NCI-H1092 (cell line): Measurements from ENCODE around the gene GFPT2.

Experiments
- DNase-seq: peaks from one replicate; lab custom pipeline; 2025; lab: John Stamatoyannopoulos, UW

GFPT2 gene

DNA sequence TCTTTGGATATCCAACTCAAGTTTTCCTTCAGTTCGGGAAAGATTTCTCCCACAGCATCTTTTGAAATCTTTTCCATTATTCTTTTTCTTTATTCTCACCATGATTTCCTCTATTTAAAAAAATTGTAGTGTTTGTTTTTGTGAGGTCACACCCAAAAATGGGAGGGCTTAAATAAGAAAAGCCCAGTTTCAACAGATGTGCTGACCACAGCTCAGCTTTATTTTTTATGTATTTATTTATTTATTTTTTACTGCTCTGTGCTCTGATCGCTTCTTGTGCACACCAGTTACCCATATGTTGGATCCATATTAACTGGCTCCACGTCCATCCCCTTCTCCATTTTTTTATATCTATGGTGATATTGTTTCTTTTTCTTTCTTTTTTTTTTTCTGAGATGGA lies 20.3 kb downstream of the GFPT2 start:
- no peak for DNase-seq

DNA sequence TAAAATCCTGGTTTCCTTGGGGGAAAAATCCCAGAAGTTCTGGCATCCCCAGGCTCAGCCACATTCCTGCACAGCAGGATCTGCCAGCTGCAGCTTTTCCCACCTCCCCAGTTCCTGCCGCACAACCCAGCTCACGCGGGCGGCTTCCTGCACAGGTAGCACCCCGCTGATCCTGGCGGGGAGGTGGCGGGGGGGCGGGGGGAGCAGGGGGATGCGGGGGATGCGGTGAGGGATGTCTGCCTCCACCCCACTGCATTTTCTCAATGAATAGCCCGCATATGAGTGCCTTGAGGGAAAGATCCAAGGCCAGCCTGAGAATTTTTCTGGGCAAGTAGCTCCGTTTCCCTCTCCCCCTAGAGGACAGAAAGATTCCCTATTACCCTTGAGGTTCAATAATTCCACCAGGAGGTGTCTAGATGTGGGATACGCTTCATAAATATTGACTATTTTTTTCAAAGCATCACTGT lies 21.1 kb downstream of the GFPT2 start:
- DNase-seq = no peak

DNA sequence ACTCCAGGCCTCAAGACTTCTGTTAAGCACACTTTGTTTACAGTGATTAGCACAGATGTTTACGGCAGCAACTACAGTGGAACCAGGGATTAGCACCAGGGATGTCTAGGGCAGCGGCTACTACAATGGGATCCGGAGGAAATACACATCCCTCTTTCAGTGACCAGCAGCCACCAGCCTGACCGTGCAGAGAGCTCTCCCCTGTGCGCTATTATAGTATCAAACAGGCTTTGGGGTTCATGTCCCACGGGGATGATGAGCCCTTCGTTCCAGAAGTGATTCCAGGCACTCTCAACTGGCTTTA lies 21.5 kb downstream of the GFPT2 start:
- no peak for DNase-seq

DNA sequence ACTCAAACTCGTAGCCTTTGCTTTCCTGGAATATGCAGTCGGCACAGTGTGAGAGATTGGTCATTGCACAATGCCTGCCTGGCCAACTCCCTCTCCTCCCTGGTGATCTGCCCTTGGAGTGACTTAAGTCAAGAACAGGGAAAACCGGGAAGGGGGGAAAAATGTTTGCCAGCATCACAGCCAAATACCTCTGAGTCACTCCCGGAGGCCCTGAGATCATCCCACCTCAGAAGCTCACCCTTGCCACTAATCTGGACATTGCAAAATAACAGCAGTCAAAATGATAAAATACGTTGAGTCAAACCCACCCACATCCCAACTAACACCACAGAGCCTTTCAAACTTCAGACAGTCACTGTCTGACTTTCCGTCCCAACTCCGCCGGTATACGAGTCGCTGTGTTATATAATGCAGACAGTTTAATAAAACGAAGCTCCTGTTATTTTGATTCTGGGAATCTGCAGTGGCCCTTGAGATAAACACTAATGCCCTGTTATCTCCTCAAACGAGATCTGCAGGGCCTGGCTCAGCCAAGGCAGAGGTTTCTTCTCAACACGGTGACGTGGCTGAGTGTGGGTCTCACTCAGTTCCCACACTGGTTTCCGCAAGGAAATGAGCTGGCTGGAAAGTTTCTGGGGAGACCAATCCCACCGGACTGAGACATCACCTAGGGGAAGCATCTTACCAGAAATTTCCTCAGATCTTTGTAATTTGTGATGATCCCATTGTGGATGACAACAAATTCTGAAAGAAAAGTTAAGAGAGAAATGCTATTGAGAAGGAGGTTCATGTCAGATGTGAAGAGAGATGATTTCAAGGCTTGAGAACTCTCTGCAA lies 22.1 kb downstream of the GFPT2 start:
- DNase-seq = no peak

DNA sequence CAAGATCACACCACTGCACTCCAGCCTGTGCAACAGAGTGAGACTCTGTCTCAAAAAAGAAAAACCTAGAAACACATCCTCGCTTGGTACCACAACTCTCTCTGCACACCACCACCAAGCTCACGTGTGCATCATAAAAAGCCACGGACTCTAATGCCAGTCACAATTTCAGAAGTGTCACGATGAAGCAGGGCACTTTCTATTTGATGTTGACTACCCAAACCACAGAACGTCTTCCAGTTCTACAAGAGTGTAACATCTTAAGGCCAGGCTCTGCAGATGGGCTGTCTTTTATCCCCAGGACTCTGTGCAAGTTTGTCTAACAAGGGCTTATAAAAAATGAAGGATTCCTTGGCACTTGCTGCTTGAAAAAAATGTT lies 22.9 kb downstream of the GFPT2 start:
- DNase-seq = no peak

DNA sequence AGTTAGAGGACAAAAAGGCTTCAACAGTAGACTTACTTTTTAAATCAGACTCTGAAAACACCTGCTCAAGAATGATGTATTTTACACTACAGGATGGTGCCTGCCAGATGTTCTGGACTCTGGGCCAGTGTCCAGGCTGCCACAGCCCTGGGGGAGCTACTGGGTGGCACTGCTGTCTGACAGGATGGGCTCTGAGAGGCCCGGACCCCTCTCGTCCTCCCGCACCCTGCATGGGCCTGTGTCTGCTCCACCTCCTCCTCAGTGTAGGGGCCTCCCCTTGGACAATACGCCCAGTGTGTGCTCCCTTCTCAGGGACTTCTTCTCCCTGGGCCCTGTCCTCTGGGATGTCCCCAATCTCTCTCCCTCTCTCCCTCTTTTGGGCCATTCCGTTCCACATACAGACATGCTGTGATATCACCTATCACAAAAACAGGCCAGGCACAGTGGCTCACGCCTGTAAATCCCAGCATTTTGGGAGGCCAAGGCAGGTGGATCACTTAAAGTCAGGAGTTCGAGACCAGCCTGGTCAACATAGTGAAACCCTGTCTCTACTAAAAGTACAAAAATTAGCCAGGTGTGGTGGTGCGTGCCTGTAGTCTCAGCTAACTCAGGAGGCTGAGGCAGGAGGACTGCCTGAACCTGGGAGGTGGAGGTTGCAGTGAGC lies 23.4 kb downstream of the GFPT2 start:
- no peak for DNase-seq

DNA sequence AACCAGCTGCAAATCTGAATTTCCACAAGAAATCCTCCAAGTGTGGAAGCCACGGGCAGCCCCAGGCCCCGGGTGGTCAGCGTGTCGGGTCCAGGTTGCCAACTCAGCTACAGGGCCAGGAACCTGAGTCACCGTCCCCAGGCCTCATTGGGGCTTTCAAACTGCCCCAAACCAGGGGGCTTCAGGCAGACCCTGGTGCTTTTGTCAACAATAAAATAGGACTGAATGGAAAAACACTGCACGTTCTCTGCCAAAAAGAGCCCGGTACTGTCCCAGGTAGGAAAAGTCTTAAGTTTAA lies 24.0 kb downstream of the GFPT2 start:
- no peak for DNase-seq

DNA sequence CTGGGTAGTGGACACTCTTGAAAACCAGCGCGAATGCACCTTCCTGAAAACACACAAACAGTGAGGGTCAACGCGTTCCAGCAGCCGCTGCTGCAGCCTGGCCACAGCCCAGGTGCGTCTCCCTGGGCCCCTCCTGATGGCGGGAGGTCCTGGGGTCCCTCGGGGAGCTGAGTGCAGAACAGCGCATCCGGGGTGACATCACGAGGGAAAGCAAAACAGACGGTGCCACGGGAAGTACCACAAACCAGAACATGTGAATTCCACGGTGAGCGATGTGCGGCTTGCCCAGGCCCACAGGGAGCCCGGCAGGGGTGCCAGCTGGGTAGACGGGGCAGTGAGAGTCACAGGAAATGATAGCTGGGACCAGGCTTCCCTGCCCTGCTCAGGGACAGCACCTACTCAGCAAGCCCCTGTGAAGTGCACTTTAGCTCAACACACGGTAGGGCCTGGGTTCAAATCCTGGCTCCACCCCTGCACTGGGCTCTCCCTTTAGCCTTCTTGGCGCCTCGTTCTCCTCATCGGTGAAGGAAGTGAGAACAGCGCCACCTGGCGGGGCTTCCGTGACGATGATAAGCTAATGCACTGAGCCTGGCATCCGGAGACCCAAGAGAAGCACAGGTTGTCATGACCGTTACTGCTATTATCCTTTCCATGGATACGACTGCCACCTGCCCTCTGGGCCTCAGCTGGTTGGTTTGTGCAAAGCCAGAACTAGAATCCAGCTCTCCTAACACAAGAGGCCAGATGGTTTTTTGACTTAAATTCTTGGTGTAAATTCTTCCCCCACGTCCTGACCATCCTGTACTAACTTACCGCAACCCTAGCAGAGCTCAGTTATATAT lies 24.6 kb downstream of the GFPT2 start:
- peak; percentile 66 for DNase-seq

DNA sequence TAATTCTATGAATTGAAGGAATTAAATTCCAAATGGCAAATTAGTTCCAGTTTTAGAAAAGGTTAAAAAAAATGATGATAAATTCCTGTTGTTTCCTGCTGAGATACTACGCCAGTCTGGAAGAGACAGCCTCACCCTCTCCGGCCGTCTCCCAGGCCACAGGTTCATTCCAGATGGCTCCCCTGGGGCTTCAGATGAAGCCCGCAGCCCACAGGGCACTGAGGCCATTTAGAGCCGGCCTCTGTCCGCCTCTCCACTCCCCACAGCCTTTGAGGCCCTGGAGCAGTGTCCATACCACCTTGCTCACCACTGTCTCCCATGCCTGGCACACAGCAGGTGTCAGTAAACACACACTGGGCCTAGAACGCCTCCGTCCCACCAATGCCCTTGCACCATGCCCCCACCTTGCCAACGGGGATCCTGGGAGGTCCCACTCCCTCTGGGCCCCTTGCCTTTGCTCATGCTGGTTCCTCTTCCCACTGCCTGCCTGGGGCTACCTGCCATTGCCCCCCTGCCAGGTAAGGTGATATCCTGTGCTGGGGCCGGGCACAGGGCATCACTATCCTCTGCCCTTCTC lies 26.1 kb downstream of the GFPT2 start:
- no peak for DNase-seq

DNA sequence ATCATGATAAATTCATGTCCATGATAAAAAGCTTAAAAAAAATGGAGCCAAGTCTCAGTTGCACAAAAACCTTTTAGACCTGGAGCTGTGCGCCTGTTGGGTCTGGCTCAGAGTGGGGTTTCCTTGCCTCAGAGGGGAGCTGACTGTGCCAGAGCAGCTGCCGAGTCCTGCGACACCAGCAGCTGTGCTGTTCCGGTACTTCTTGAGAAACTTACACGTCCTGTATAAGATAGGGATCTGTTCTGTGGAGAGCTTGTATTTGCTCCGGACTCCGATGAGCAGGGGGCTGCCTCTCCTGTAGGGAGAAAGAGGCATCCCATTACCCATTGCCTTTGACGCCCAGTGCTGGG lies 28.6 kb downstream of the GFPT2 start:
- no peak for DNase-seq

DNA sequence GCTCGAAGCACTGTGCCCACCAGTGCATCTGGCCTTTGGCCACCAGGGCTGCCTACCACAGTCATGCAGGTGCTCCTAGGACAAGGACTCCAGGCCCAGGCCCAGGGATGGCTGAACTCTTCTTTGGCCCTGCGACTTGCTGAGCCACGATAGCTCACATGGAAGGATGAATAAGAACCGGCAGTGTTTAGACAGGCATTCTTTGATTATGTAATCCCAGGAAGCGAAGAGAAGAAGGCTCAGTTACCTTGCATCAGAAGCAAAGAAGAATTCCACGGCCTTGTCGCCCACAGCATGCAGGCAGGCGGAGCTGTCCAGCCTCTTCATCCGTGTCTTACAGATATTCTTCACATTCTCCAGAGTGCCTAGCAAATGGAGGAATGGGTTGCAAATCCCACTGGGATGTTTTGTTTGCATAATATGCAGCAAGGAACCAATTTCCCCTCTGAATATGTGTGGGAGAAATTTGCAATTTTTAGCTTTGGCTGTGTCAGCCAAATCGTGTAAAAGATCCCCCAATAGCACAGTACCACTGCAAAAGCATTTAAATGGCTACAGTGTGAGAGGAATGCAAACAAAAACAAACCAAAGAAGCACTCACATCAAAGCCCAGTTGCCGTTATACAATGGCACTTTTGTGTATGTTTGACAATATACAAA lies 29.1 kb downstream of the GFPT2 start:
- DNase-seq = no peak

DNA sequence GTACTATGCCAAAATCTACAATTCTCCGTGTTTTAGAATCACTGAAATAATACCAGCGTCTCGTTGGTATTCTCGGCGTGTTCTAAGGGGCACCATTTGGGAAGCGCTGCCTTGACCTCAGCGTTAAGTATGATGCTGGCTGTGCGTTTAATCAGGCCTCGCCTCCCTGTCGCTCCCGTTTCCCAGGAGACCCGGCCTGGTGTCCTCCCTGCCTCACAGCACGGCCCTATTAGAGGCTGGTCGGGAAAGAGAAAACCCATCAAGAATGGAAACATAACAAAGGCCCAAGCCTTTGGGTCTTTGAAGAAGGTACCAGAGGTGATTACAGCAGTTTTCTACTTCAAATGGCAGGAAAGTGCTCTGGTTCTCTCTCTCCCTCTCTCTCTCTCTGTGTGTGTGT lies 30.0 kb downstream of the GFPT2 start:
- DNase-seq = no peak

DNA sequence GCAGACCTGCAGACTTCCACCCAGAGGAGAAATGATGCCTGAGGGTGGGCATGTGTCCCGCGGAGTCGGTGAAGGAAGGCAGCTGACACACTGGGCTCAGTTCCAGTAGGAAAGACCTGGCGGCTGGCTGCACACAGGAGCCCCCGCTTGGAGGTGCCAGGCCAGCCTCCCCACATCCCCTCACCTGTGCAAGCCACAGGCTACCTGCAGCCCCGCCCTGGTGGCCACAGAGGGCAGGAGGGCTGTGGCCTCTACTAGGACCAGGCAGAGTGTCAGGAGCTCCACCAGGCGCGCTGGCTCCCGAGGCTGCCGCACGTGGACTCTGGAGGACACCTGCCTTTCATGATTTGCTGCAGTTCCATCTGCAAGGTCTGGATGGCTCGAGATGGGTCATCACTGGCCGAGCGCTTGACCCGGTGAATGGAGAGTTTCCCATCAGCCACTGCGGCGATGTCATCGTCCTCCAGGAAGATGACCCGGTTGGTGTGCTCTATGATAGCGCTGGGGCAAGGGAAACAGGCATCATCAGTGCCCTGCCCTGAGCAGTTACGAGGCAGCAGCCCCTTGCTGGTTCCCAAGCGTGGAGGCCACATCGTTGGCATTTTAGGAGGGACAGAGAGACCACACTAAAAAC lies 34.6 kb downstream of the GFPT2 start:
- DNase-seq = no peak

DNA sequence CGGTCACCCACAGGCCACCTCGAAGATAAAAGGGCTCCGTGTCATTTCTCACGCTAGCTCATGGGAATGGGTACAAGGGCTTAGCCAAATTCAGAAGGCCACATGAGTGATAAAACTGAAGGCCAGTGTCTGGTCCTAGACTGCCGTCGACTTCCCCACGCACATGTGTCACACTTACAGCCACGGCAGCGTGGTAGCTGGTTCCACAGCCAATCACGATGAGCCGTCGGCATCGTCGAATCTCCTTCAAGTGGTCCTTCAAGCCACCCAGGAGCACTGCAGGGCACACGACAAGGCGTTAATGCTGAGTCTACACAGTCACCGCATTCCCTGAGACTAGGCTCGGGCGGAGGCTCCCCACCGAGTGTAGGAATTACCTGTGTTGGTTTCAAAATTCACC lies 36.5 kb downstream of the GFPT2 start:
- no peak for DNase-seq

DNA sequence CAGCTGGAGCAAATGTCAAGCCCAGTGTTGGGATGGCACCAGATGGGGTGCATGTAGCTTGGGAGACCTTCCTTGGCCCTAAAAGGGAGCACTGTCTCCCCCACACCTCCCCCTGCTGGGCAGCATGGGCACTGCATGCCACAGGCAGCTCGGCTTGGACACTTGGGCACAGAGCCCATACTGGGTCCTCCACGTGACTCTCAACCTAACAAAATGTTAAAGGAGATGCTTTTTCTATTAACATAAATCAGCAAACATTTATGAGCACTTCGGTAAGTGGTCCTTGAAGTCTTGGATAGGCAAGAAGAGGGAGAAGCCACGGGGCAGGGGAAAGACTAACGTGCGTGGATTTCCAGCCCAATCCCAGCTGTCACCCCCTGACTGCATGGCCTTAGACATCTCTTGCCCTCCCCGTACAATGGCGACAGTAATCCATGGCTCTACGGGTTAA lies 37.3 kb downstream of the GFPT2 start:
- DNase-seq = peak; percentile 27

DNA sequence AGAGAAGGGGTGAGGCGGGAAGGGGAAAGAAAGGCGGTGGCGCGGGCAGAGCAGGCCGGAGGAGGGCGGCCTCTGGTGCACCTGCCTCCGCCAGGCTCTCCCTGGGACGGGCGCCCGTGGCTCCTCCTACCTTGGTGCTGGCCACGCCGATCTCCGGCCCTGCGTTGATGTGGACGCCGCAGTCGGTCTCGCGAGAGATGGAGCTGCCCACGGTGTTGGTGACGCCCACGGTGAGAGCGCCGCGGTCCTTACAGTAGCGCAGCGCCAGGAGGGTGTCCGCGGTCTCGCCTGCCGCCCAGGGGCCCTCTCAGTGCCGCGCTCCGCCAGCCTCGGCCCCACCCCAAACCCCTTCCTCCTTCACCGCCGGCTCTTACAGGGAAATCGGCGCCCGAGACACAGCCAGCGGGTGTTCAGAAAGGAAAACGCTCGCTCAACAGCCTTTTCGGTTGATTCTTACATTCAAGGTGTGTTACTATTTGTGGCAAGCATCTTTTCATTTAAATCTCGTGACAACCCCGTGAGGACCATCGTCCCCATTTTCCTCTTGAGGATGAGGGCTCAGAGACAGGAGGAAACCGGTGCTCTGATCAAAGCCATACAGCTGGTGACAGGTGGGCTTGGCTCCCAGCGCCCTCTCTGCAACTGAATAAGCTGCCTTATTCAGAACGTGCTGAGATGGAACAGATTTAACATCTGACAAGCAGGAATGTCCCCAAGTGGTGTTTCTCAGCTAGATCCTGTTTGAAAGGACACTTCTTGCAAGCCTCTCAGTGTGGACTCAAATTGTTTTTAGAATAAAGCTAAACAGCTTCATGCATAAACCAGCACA lies 39.2 kb downstream of the GFPT2 start:
- peak; percentile 92 for DNase-seq

DNA sequence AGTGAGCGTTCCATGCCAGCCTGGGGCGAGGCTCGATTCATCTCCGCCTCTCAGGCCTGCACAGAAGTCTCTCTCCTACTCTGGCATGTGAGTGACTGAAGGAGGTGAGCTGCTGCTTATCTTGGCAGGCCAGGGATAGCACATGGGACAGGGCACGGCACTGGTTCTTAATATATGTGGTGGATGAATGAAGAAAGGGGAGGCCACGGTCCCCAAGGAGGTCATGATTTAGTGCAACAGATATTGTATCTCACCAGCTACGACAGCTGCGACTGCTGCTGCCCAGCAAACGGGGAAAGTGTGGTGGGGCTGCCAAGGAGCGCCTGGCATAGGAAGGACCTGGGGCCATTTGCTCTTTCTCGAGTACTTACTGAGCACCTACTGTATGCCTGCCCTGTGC lies 41.9 kb downstream of the GFPT2 start:
- no peak for DNase-seq

DNA sequence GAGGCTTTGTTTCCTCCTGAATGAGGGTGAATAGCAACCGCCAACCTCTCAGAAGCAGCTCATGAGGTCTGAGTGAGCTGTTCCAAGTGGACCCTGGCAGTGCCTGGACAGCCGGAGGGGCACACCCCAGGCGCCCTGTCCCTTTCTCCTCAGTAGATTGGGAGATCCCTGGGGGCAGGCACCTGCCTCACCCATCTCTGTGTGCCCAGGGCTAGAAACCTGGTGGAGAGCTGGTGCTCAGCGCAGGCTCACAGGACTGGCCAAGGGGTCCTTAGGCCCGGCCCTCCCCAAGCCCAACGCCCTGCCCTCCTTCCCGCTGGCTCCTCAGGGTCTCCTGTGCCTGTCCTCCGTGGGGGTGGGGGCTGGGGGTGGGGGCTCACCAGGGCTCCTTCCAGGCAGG lies 46.3 kb downstream of the GFPT2 start:
- DNase-seq = no peak

DNA sequence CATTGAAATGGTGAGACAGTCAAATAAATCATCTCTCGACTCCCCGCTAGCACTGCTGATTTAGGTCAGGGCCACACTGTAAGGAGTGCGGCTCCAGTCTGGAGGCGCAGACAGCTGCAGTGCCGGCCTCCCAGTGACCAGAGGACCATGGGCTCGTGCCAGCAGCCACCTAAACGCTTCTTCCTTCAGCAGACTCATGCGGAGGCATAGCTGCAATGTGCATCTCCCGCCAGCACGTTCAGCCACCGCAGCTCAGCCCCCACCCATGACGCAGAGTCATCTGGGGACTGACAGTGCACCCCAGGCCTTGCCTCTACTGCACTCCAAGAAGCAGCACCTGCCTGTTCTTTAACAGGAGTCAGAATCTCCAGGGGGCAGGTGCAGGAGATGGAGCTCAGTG lies 47.7 kb downstream of the GFPT2 start:
- no peak for DNase-seq

DNA sequence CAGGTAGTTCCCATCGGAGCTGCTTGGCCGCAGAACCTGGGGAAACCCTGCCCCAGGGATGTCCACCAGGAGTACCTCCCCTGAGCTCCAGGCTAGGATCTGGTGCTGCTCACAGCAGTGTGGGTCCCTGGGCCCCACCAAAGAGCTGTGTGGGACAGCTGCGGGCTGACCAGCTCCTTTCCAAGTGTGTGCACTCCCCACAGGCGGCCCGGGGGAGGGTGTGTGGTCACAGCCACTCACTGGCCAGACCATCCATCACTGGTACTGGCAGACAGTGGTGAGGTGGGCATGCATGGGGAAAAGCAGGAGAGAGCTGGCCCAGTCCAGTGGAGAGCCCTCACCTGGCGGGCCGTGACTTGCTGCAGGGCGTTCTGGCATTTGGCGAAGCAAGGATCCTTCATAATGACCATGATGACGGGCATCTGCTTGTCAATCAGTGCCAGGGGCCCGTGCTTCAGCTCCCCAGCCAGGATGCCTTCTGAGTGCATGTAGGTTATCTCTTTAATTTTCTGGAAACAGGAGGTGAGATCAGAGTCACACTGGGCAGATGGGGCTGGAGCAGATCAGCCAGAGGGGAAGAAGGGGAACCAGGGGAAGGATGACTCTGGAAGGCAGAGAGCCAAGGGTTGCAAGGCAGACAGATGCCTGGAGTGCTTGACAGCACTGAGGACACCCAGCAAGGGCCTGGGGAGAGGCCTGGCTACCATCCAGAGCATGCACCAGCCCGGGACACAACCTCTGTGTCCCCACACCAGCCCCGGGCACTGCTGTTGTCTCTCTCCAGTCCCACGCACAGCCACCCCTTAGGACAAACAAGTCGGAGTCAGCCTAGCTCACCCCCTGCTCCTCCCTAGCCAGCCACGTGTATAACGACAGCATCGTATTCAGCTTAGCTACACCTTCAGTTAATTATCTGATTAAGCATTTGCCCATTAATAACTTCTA lies 48.4 kb downstream of the GFPT2 start:
- DNase-seq = no peak
